ENCODE measurements around the gene GRIK4.

GRIK4 gene

GRCh38 chr11:120548682-120549209 lies 37.2 kb downstream of the GRIK4 start:
- no peak for DNase-seq

DNA sequence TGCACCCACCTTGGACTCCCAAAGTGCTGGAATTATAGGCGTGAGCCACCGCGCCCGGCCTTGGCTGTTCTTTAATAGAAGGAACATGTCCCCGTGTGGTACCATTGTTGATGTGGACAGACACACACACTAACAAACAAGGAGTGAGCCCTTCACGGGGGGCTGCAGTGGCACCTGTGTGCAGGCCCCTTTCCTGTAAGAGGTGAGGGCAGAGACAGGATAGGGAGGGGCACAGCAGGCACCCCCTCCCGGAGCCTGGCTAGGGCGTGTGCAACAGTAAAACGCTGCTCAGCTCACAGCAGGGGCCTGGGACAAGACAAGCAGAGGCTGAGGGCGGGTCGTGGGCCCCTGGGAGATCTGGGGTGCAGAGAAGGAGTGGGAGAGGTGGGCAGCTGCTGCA lies 37.8 kb downstream of the GRIK4 start:
- DNase-seq, result no peak

DNA sequence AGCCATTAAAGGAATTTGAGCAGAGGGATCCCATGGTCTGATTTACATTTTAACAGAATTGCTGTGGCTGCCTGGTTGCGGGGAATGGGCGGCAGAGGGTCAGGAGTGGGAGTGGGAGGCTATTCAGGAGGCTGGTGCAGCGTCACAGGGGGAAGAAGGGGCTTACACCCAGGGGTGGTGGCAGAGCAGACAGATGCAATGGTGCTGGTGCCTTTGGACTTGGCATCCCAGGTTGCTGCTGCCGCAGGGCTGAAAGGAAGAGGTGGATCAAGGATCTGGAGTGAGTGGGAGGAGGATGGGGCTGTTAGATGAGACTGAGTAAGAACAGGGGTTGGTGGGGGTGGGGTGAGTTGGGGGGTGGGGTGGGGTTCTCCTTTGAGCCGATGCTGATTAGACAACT lies 38.5 kb downstream of the GRIK4 start:
- no peak for DNase-seq

GRCh38 chr11:120551191-120551590 lies 39.6 kb downstream of the GRIK4 start:
- no peak for DNase-seq

GRCh38 chr11:120554766-120555432 lies 43.4 kb downstream of the GRIK4 start:
- no peak for DNase-seq

GRCh38 chr11:120555433-120555773 lies 43.9 kb downstream of the GRIK4 start:
- peak in 1 of 2 donors; percentile 34 for DNase-seq

- DNase-seq, result no peak
Observed at GRCh38 chr11:120556797-120557196, 45.2 kb downstream of the GRIK4 start.

DNA sequence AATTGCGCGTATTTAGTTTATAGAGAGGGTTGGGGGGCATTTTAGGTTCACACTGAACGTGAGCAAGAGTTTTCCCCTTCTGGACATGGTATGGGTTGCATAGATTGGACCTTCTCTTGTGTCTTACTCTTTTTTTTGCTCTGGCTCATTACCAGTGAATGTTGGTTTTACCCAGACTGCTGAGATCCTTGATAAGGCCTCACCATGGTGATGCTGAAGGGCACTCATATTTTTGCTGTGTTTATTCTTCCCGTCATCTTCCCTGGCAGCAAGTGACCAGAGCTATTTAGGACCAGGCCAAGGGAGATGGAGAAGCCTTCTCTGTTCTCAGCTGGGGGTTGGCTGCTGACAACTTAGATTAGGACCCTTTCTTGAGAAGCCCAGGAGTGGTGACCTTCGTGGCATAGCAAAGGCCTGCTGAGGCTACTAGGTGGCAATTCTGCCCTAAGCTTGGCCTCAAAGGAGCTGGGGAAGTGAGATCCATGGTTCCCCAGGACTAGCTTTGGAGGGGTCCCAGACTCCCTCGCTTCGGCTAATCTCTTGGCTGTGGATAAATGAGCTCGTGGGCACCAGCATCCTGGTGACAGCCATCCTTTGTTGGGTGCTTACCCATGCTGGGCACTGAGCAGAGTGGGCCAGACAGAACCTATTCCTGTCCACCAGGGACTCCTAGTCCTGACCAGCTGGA lies 47.3 kb downstream of the GRIK4 start:
- no peak for DNase-seq

DNA sequence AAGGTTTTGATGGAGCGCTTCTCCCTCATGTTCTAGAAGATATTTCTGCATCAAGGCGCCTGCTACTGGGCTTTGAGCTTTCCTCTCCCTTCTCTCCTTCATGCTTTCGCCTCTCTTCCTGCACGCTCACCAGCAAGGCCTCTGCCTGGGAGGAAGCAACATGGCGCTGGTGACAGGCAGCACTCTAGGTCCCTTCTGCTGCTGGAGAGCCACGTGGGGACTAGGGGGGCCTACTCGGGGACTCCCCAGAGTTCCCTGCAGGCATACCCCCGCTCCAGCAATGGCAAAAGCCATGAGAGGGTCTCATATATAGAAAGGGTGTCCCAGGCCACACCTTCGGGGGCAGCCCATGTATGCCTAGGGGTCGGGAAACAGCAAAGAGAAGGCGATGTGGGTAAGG lies 49.7 kb downstream of the GRIK4 start:
- no peak for DNase-seq

DNA sequence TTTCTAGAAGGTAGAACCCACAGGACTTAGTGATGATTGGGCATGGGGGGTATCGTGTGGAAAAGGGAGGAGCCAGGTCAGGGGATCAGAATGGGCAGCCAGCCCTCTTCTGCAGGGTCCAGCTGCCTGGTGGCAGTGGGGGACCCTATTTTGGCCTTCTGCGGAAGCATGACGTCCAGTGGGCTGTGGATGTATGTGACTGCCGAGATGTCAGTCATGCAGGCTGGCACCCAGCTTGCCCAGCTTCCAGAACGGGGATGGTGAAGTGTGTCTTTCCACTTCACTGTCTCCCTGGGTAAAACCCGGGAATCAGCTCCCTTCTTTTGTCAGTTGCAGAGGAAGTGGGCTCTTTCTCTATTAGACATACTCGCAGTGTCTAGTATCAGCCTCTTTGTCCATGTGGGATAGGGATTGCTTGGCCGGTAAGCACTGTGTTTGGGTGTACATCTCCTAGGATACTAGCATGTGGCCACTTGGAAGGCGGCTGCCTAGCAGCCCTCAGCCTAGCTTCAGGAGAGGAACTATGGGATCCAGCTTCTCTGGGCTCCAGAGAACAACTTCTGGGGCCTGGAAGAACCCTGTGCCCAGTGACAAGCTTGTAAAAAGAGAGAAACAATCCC lies 51.4 kb downstream of the GRIK4 start:
- DNase-seq, result peak in 1 of 2 donors; percentile 37

DNA sequence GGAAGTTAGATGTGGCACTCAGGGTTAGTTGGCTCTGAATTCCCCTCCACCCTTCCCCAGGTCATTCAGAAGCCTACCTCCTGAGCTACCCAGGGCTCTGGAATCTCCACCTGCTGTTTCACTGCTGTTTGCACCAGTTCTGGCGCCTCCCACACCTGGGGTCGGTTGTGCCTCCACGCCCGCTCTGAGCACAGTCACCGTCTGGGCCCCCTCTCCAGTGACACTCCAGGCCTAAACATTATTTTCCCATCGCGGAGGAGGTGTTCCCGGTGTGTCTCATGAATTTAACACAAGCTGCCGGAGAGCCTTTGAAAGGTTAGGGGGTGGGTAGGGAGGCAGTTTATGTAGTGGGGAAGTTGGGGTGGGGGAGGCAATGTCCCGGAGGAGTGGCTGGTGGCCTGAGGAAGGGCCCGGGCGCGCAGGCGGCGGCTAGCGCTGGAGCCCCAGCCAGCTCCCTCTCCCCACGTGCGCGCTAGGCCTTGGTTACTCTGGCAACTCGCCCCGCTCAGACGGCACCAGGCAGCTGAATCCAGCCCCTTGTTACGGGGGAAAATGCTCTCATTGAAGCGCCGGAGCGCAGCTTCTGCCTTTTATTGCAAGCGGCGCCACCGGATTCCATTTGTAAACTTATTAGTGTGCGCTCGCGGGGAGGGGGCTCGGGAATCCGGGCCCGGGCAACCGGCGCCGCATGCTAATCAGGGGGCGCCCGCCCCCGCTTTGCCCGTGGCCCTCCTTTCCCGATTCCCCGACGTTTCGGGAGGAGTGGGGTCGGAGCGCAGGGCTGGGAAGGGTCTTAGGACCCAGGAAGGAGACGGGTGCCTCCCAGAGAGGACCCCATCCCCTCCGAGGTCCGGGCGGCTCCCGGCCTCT lies 52.4 kb downstream of the GRIK4 start:
- peak; percentile 83 to 87 for DNase-seq

DNA sequence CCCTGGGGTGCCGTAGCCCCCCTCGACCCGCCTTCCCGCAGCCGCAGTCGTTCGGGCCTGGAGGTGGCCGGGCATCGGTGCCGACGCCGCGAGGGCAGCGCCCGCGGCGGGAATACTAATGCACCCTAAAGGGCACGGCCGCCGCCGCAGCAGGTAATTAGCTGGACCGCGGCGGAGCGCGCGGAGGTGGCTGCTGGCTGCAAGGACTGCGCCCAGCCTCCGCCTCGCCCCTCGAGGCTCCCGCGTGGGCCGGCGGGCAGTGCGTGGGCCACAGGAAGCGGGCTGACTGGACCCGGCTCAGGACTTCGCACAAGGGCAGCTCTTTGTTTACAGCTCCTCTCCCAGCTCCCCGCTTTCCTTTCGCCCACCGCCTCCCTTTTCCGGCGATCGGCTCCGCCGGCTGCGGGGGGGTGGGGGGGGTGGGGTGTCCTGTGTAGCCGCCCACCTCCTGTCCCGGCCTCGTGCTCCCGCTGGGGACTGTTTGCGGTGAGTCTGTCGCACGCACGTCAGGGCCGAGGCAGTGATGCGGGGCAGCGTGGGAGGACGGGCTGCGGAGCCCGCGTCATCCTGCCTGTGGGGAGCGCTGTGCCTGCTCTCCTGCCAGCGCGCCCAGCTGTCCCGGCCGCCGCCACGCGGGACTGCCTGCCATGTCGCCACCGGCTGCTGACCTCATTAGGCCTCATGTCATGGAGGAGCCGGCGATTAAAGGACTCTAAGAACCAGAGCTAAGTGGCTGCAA lies 53.2 kb downstream of the GRIK4 start:
- DNase-seq, result peak; percentile 63 to 74

DNA sequence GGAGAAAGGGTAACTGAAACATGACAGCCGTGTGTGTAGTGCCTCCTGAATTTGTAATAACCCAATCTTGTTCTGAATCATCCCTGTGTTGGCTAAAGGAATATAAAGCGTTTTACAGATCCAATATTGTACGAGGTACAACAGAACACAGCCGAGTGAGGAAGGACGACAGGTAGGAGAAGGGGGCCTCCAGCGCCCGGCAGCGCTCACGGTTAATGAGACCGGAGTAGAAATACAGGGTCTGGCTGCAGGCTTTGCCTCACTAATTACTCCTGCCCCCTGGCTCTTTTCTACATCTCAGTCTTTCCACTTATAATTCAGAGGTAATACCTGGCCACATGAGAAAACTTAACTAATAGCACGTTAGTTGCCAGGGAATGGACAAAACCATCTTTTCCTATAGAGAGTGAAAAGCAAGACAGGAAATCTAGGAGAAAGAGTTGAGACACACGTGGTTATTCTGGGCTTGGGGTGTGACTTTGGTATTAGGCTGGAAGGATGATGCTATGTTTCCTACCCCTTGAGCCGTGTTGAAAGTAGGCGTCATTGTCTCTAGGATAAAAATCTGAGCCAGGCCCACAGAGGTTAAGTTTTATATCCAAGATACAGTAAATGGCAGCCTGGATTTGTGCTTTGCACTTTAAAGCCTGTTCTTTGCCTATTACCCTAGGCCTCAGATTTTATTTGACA lies 54.1 kb downstream of the GRIK4 start:
- no peak for DNase-seq

- DNase-seq, result no peak
Observed at GRCh38 chr11:120566176-120566575, 54.6 kb downstream of the GRIK4 start.

DNA sequence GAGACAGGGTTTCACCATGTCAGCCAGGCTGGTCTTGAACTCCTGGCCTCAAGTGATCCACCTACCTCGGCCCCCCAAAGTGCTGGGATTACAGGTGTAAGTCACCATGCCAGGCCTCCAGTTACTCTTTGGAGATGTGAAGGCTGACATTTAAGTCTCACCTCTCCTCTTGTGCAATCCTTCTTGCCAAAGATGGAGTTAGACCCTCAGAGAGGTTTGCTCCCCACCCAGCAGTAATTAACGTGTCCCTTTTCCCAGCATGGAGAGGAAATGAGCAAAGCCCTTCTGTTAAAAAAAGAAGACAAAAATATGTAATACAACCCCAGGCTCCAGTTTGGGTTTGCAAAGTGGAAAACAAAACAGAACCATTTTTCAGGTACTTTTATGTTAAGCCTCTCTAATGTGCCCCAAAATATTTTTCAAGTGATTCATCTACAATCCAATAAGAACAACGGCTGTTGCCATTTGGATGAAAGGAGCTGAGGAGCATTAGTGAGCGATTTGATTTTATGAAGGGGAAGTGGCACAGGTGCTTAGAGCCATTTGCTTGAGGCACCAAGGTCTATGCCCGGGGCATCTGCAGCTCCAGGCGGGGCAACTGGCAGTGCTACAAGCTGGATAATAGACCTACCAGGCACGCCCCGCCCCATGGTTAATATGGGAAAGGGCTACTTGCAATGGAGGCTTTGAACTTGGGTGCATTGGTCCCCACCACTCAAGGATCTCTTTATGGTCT lies 57.2 kb downstream of the GRIK4 start:
- no peak for DNase-seq

- no peak for DNase-seq
Observed at GRCh38 chr11:120569861-120570260, 58.3 kb downstream of the GRIK4 start.

- no peak for DNase-seq
Observed at GRCh38 chr11:120571476-120571875, 59.9 kb downstream of the GRIK4 start.

DNA sequence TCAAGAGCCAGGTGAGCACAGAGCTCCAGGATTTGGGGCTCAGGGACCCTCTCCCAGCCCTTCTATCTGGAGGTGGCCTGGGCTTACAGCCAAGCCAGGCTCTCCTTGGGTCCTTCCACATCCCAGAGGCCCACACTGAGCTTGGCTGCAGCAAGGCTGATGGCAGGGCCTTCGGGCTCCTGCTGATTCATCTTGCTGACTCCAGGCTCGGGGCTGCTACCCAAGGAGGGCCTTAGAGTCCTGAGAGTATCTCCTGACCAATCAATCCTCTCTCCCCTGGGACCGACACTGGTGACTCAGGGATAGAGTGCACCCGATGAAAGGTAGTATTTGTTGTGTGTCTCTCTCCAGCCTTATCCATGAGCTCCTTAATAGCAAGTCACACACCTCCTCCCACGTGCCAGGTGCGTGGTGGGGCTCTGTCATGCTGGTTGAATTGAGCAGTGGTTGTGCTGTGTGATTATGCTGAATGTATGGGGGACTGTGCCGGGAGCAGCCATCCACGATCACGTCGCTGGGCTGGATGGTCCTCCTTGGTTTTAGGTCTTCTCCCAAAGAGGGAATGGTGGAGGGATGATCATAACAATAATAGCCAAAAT lies 62.3 kb downstream of the GRIK4 start:
- no peak for DNase-seq

GRCh38 chr11:120574876-120575275 lies 63.3 kb downstream of the GRIK4 start:
- no peak for DNase-seq

DNA sequence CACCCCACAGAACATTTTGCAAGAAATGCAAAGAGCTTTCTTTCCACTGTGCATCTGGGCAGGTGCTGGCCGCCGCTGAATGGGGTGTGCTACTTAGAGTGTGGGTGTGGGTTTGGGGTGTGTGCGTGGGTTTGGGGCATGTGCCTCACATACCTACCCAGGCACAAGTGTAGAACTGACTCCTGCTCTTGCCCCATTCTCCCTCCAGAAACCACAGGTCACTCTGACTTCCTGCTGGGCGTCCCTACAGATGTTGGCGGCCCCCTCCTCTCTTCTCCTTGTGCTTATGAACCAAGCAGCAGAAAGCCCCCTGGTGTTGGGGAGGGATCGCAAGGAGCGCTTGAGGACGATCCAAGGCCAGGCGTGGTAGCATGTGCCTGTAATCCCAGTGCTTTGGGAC lies 63.9 kb downstream of the GRIK4 start:
- no peak for DNase-seq

DNA sequence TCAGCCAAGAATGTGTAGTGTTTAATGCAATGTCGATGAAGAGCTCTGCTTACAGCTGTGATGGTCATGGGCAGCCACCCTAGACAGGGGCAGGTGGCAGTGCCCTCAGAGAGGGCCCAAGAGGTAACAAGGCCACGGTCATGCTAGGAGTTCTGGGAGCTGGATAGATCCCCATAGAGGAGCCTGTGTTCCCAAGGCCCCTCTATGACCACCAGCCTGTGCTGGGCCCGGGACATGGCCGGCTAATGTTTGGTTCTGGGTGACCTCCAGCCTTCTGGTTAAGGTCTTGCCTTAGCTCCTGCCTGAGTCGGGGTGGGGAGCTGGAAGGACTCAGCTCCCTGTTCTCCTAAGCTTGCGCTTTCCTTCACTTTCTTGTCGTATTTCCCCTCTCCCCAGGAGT lies 65.1 kb downstream of the GRIK4 start:
- DNase-seq, result no peak

Measured in hippocampal formation (tissue), 2 donors.